ENCODE measurements around the gene PIGQ.

Gene PIGQ

DNA sequence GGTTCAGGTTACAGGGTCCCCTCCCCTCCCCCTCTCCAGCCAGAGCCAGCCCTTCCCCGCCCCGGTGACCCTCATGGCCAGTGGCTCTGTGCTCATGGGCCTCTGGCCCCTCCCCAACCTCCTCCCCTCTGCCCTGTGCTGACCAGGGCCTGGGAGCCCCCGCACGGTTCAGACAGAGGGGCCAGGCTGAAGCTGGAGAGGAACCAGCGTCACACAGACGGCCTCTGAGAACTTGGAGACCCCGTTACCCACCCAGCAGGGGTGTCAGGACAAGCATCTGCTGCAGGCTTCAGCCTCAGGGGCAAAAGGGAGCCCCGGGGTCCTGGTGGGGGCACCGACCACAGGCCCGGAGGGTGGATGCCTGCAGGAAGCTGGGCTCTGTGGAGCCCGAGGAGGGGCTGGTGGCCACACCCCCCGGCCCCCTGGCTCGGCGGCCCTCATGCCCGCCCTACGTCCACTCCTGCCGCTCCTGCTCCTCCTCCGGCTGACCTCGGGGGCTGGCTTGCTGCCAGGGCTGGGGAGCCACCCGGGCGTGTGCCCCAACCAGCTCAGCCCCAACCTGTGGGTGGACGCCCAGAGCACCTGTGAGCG, 61.1 kb downstream of the PIGQ start, which contains the start of gene WFIKKN1:
WFIKKN1 (plus strand) TSS at position 171 of the 591 bp plus-strand sequence; CDS start at position 440, 269 bp downstream.
- DNase-seq: no peak

GRCh38 chr16:631808-632358, 62.1 kb downstream of the PIGQ start:
- DNase-seq: no peak

- no peak for DNase-seq
These were observed 62.9 kb downstream of the PIGQ start for GRCh38 chr16:632486-633335.

DNA sequence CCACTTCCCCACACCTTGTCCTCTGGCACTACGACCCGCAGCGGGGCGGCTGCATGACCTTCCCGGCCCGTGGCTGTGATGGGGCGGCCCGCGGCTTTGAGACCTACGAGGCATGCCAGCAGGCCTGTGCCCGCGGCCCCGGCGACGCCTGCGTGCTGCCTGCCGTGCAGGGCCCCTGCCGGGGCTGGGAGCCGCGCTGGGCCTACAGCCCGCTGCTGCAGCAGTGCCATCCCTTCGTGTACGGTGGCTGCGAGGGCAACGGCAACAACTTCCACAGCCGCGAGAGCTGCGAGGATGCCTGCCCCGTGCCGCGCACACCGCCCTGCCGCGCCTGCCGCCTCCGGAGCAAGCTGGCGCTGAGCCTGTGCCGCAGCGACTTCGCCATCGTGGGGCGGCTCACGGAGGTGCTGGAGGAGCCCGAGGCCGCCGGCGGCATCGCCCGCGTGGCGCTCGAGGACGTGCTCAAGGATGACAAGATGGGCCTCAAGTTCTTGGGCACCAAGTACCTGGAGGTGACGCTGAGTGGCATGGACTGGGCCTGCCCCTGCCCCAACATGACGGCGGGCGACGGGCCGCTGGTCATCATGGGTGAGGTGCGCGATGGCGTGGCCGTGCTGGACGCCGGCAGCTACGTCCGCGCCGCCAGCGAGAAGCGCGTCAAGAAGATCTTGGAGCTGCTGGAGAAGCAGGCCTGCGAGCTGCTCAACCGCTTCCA, 63.7 kb downstream of the PIGQ start:
- DNase-seq: no peak

Measured in SW 1271 (cell line).